ENCODE measurements around the gene PRSS48. TPM values are rescaled to one million over a fixed set of nuclear protein-coding genes. Genes with fewer than 3 reads are reported as not detected.
"Not testable (repeated sequence)": the region's sequence is repeated elsewhere in the genome, so short reads cannot be mapped to it uniquely, and the experiment has no call there.

PRSS48 gene
- total RNA-seq, 1 donor from 2014 or later = not detected

DNA sequence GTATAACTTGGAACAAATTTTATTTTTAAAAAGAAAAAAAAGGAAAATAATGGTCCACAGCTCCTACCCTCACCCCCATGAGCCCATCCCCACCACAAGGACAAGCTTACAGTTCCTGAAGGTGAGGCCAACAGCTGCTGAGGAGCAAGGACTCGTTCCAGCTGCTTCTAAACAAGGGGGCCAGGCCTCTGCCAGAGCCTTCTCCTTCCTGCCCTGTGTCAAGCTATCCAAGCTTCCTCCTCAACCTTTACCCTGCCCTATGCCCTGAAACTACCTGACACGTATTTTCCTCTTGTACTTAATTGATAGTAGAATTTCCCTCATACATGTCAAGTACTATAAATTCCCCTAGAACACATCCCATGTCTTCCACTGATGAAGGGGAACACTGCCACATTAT is 39.7 kb downstream of the PRSS48 start:
- DNase-seq (ENCODE audit: low spot score) = no peak

DNA sequence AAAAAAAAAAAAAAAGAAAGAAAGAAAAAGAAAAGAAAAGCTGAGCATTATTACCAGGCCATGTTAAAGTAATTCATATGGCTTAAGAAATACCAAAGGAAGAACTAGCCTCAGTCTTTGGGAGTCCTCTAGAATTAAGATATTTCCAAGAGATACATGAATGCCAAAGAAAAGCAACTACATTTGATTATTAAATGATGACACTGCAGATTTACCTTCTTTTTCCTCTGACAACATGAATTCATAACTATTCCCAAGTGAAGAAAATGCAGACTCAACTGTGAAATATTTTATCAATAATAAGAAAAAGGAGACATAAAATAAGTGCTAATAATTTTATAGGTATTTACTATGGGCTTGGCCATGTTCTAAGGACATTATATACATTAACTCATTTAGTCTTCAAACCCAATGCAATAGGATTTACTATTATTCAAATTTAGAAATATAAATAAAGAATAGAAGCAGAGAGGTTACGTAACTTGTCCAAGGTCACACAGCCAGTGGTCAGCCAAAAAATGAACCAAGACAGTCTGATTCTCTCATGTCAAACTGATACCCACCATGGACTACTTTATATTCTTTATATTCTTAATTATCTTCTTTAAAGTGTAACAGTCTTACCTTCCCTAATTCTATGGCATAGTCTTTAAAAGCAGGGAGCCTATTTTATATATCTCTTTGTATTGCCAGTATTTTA is 41.5 kb downstream of the PRSS48 start:
- no peak for DNase-seq (ENCODE audit: low spot score)

DNA sequence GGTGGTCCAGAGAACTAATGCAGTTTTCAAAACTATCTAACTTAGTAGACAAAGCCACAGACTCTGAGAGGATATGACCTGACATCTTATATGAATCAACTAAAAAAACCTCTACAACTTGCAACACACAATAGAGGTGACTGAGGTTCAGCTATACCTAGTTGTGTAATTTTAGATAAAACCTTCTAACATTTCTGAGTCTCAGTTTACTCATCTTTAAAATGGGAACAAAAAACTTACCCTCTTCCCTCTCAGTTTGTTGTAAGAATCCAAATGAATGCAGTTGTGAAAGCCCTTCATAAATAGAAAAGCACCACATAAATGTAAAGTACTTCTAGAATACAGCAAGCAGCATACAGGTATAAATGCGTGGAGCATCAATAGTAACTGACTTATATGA is 42.5 kb downstream of the PRSS48 start:
- DNase-seq (ENCODE audit: low spot score) = no peak

DNA sequence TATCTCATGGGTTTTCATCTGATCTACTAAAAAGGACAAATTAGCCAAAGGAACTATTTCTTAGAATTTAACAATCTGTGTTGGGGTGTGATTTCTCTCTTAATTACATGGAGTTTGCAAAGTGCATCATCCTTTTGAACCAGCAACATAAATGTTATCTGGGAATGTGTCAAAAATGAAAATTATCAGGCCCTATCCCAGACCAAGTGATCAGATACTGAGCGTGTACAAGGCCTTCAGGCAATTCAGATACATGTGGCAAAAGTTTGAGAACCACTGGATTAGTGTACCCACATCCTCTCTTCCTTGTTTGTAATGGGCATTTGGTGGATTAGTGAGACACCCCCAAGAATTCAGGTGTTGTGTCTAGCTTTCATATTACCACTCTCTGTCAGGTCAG is 44.6 kb downstream of the PRSS48 start:
- DNase-seq (ENCODE audit: low spot score) = no peak

DNA sequence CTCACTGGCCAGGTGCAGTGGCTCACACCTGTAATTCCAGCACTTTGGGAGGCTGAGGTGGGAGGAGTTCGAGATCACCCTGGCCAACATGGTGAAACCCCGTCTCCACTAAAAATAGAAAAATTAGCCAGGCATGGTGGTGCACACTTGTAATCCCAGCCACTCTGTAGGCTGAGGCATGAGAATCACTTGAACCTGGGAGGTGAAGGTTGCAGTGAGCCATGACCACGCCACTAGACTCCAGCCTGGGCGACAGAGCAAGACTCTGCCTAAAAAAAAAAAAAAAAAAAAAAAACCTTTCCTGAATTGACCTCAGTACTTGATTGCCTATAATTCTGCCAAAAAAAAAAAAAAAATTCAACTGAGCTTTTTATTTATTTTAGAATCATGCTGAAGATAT is 45.2 kb downstream of the PRSS48 start:
- DNase-seq (ENCODE audit: low spot score) = not testable (repeated sequence)

DNA sequence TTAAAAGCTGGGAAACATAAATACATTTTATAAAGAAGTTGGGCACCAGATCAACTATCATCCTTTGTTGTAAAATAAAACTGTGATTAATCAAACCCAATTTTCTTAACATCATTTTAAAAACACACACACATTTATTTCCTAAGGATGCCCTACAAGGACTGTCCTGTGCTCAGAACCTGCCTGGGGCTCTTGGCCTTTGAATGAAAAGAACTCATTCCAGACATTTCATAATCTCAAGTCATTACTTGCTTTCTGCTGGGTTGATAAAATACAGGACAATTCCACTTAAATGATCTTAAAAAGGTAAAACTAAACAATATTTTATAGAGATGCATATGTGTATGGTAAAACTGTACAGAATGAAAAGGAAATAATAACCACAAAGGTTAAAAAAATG is 45.6 kb downstream of the PRSS48 start:
- DNase-seq (ENCODE audit: low spot score) = peak; percentile 67

DNA sequence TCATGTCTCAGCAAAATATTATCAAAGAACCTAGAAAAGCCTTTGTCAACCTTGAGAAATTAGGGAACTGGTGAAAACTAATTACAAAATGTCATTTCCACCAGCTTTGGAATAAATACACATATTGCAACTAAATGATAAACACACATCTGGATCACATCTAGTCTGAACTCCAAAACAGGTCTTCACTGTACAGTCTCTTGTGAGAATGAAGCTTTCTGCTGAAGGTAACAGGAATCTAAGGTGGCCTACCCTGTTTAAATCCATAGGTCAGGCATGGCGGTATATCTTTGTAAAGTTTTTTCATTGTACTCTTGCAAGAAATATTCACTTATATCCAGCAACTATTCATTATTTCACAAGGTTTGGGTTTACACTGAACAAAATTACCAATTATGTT is 46.7 kb downstream of the PRSS48 start:
- no peak for DNase-seq (ENCODE audit: low spot score)

DNA sequence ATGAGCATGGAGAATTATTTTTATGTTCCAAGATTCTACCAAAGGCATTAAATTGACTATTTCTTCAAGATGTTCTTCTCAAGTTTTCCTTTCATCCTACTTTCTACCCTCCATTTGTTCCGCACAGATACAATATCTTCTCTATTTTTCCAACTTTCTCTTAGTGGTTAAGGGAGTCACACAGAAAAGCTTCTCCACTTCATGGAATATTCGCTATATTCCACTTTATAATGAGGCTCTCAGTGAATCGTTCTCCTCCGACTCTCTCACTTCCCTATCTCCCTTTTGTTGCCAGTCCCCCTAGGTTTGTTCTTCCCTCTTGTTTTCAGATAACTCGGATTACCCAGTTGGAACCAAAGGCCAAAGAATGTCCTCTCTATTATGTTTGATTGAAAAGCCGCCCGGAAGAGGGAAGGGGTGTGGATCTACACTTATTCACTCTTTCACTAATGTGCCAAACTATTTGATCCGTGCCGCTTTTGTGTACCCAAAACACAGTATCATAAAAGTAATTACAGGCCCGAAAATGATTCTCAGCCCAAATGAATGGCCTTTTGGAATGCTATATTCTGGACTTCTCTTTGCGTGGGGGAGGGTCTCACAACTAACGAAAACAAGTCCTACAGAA is 47.3 kb downstream of the PRSS48 start:
- peak; percentile 33 for DNase-seq (ENCODE audit: low spot score)

DNA sequence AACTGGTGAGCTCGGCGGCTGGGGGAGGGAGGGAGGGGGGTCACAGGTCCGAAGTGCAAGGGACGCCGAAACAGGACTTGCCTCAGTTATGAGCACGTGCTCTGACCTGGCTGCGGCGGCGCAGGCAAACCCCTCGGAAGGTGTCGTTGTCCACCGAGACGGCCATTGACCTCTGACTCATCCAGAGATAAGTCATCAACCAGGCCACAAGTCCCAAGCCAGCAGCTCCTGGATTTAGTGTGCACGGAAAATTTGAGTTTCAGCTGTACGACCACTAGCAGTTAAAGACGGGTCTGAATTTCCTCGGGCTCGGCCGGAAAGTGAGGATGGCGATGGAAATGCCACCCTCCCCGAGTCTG is 47.8 kb downstream of the PRSS48 start:
- DNase-seq (ENCODE audit: low spot score) = peak; percentile 48

DNA sequence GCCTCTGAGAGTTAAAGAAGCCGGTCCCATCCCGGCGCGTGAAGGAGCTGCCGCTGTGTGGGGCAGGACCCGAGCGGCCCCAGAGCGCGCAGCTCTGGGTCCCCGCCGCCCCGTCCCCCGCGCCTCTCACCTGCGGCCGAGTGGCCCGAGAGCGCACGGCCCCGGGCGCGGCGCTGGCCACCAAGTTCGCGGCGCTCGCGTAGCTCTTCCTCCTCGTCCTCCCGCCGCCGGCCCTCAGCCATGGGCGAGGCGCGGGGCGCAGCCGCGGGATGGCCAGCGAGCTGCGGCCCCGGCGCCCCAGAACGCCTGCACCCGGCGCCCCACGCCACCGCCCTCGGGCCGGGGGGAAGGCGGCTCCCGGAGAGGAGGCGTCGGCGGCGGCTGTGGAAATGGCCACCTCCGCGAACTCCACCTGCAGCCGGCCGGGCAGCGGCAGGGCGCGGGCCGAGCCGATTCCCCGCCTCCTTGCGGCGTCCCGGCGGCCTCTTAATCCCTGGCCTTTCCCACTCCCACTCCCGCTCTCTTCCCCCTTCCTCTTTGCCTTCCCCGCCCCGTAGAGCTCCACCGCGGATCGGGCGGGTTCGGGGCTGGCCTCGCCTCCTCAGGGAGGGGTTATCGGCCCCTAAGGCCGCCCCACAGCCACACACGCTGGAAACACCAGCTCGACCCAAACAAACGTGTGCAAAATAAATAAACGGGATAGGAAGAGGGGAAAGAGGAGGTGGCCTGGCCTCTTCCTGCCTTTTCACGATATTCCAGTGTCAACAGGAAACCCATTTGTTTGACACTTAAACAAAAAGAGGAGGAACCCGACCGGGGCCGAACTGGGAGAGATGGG is 48.4 kb downstream of the PRSS48 start, which contains the start of gene SH3D19:
Gene SH3D19, minus strand, starts transcription at position 495 of the 838 bp plus-strand sequence. Its CDS starts 253 bp downstream, at position 242.
- DNase-seq (ENCODE audit: low spot score) = peak; percentile 90

DNA sequence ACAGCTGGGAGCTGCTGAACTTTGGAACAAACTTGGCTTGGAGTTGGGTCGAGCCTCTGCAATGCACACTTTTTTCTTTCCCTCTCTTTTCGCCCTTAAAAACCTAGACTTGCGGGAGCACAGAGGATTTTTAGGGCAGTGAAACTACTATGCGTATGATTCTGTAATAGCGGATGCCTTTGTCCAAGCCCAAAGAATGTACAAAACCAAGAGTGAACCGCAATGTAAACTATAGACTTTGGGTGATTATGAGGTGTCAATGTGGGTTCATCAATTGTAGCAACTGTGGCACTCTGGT is 48.9 kb downstream of the PRSS48 start:
- DNase-seq (ENCODE audit: low spot score) = no peak

DNA sequence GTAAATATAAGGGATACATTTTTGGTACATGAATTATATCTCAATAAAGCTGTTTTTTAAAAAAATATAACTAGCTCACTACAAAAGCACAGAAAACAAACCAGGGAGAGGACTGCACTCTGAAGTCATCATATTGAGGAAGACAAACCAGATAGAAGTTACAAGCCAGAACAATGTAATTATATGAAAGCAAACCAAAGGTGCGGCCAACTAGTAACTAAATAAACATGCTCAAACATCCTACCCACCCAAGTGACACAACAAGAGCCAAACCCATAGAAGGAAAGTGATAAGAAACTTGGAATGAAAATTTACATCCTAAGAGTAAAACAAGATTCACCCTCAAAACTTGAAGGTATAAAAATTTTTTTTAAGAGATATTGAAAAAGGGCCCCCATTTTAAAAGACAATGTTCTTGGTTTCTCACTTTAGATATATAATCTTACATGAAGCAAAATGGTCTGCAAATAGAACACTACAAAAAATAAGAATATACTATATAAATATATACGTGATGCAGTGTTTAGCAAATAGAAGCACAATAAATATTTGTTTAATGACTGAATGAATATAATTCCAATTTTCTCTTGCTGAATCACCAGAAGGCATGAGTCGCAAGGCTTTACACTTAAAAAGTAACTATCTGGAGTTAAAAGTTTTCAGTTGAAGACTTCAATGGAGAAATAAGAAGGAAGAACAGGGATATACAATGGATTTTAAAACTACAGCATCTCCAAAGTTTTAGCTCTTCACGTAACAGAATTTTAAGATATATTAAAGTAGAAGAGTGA is 52.5 kb downstream of the PRSS48 start:
- DNase-seq (ENCODE audit: low spot score) = no peak

DNA sequence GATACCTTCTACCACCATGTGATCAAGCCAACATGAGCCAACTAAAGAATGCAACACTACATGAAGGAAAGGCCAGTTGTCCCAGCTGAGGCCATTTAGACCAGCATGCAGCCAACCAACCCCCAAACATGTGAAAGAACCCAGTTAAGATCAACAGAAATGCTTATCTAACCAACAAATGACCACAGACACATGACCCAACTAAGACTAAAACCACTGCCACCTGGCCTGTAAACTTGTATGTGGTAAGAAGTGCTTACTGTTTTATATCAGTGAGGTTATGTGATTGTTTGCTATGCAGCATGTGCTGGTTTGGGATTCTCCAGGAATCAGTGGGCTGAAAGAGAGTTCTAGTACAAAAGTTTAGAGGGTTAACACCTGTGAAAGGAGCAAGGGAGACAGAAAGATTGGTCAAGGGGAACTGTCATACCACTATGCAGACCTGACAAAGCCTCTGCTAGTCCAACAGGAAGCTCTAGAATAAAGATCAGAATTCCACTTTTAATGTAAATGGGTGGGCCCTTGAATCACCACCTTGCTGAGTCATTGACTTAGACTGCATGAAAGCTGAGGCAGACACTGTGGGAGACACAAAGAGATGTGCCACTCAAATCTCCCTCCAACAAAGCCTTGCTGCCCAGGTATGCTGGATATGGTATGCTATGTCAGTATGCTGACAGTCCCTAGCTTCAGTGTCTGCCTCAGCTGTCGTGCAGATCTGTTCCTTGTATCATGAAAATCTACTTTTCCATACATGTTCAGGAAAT is 54.5 kb downstream of the PRSS48 start:
- no peak for DNase-seq (ENCODE audit: low spot score)

DNA sequence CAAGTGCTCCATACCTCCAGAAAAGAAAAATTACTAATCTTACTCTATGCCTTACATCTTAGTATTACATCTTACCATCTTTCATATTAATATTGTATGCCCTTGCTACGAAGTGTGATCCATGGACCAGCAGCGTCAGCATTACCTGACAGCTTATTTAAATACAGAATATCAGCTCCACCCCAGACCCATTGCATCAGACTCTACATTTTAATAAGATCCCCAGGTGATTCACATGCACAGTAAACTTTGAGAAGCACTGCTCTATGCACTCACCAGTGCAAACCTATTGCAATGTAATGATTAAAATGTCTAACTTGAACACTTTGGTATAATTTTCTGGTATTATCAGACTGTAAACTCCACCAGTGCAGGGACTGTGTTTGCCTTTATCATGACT is 62.5 kb downstream of the PRSS48 start:
- DNase-seq (ENCODE audit: low spot score) = no peak

DNA sequence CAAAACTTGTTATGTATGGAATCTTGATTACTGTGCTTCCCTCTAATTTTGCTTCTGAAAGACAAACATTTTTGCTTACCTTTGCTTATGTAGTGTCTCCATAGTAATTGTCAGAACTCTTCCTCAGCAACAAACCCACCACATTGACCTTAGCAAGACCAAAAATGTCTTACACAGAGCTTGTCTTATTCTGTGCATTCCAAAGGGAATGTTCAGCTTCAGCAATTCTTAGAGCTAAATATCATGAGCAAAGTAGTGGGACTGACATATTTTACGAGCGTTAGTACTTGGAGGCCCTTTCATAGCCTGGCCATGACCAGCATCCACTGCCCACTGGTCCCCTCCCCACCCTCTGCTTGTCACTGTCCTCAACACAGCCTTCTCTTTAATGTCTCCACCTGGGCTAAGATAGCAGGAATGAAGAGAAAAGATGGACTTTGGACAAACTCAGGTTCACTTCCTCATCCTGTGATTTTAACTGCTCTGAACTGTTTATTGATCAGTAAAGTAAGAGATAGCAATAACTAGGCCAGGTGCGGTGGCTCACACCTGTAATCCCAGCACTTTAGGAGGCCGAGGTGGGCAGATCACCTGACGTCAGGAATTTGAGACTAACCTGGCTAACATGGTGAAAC is 63.9 kb downstream of the PRSS48 start:
- DNase-seq (ENCODE audit: low spot score) = no peak

Other genes starting within 250 kb of the PRSS48 start
- 2,620 TPM for gene RPS3A, start 177.5 kb upstream of the PRSS48 start, total RNA-seq (ENCODE audit: insufficient read depth, low replicate concordance)
- gene SH3D19, start 48.4 kb downstream of the PRSS48 start, total RNA-seq (ENCODE audit: insufficient read depth, low replicate concordance) = 158 TPM
- gene FHIP1A, start 132.0 kb downstream of the PRSS48 start, total RNA-seq (ENCODE audit: insufficient read depth, low replicate concordance) = 3.4 TPM